HG03565 (cell line): ENCODE measurements around the gene TMEM135.
A peak's percentile ranks its signal among the peaks of the same experiment; 100 is the strongest.

Experiments
- ATAC-seq: cut with Tn5 transposase; IDR thresholded peaks from one replicate; pipeline ENCODE4 v1.9.1; 2021; ENCODE audit warnings: mild to moderate bottlenecking, moderate library complexity; ENCODE audit not compliant: unreplicated experiment

The TMEM135 gene

GRCh38 chr11:87299041-87299481, 261.3 kb downstream of the TMEM135 start:
- ATAC-seq = no peak

- peak; percentile 40 for ATAC-seq
Observed at GRCh38 chr11:87300640-87301380, 263.1 kb downstream of the TMEM135 start.

GRCh38 chr11:87301785-87302540, 264.2 kb downstream of the TMEM135 start:
- no peak for ATAC-seq

- ATAC-seq = no peak
Observed at GRCh38 chr11:87304412-87304811, 266.7 kb downstream of the TMEM135 start.

- no peak for ATAC-seq
Observed at GRCh38 chr11:87306262-87306851, 268.6 kb downstream of the TMEM135 start.

GRCh38 chr11:87307101-87307500, 269.4 kb downstream of the TMEM135 start:
- no peak for ATAC-seq

- ATAC-seq = no peak
Observed at GRCh38 chr11:87315229-87315628, 277.5 kb downstream of the TMEM135 start.

- no peak for ATAC-seq
Observed at GRCh38 chr11:87316491-87316890, 278.8 kb downstream of the TMEM135 start.

- ATAC-seq = no peak
Observed at GRCh38 chr11:87317441-87317840, 279.7 kb downstream of the TMEM135 start.

- no peak for ATAC-seq
Observed at GRCh38 chr11:87320123-87320522, 282.4 kb downstream of the TMEM135 start.

GRCh38 chr11:87322568-87322967, 284.8 kb downstream of the TMEM135 start:
- ATAC-seq = no peak

- ATAC-seq = no peak
Observed at GRCh38 chr11:87323899-87324298, 286.2 kb downstream of the TMEM135 start.

GRCh38 chr11:87324817-87325489, 287.2 kb downstream of the TMEM135 start:
- no peak for ATAC-seq

GRCh38 chr11:87325490-87325872, 287.7 kb downstream of the TMEM135 start:
- ATAC-seq = no peak

- no peak for ATAC-seq
Observed at GRCh38 chr11:87326594-87326993, 288.9 kb downstream of the TMEM135 start.

GRCh38 chr11:87329172-87329571, 291.4 kb downstream of the TMEM135 start:
- no peak for ATAC-seq

GRCh38 chr11:87330187-87330601, 292.5 kb downstream of the TMEM135 start:
- no peak for ATAC-seq

- ATAC-seq = no peak
Observed at GRCh38 chr11:87331273-87331672, 293.5 kb downstream of the TMEM135 start.

GRCh38 chr11:87338046-87338639, 300.4 kb downstream of the TMEM135 start:
- ATAC-seq = no peak

- no peak for ATAC-seq
Observed at GRCh38 chr11:87339416-87339815, 301.7 kb downstream of the TMEM135 start.

GRCh38 chr11:87347441-87347840, 309.7 kb downstream of the TMEM135 start:
- no peak for ATAC-seq
